Fibroblast of lung (primary cell): Measurements from ENCODE around the gene PGAM4. TPM values are rescaled to one million over a fixed set of nuclear protein-coding genes. Genes with fewer than 3 reads are reported as not detected.
"Not testable (repeated sequence)": the region's sequence is repeated elsewhere in the genome, so short reads cannot be mapped to it uniquely, and the experiment has no call there.

ENCODE experiments used
- DNase-seq, 2 donors: peaks; one replicate each; pipeline versions ENCODE4 v3.0.0 to v3.0.0-alpha.2; 2010; ENCODE audit warnings: low read depth in 2 of 2
- H2AFZ ChIP-seq: 2 replicates; pipeline ENCODE4 v1.5.1; 2012; ENCODE audit warnings: low read length, control low read depth, inconsistent platforms
- H3K27ac ChIP-seq: 2 replicates; pipeline ENCODE4 v1.5.1; 2011; ENCODE audit warnings: low read length, control low read depth; ENCODE audit not compliant: insufficient read depth
- H3K27me3 ChIP-seq: 2 replicates; pipeline ENCODE4 v1.5.1; 2011; ENCODE audit warnings: mild to moderate bottlenecking, low read length; ENCODE audit not compliant: control insufficient read depth, insufficient read depth
- H3K36me3 ChIP-seq: 2 replicates; pipeline ENCODE4 v1.5.1; 2011; ENCODE audit warnings: low read length; ENCODE audit not compliant: control insufficient read depth, insufficient read depth
- H3K4me1 ChIP-seq: 2 replicates; pipeline ENCODE4 v1.5.1; 2011; ENCODE audit warnings: low read length; ENCODE audit not compliant: control insufficient read depth, insufficient read depth; ENCODE audit errors: extremely low read depth
- H3K4me2 ChIP-seq: 2 replicates; pipeline ENCODE4 v1.5.1; 2011; ENCODE audit warnings: low read length, control low read depth; ENCODE audit not compliant: insufficient read depth; ENCODE audit errors: extremely low read depth
- H3K4me3 ChIP-seq, 4 experiments: fragments of 200-600 bp in 1 of 4; sonication (generic) in 1 of 4; replicated peaks in 1 of 4; 2 replicates each; pipeline ENCODE4 v1.5.1; 2011 to 2016; ENCODE audit warnings: low read length in 4 of 4, low read depth in 3 of 4, mild to moderate bottlenecking in 3 of 4, control low read depth in 2 of 4, inconsistent platforms in 1 of 4, mixed read lengths in 1 of 4; ENCODE audit not compliant: insufficient read depth in 1 of 4; ENCODE audit errors: control extremely low read depth in 1 of 4
- H3K79me2 ChIP-seq: 2 replicates; pipeline ENCODE4 v1.5.1; 2012; ENCODE audit warnings: mild to moderate bottlenecking, low read length, inconsistent platforms; ENCODE audit not compliant: control insufficient read depth, insufficient read depth
- H3K9ac ChIP-seq: 2 replicates; pipeline ENCODE4 v1.5.1; 2011; ENCODE audit warnings: mild to moderate bottlenecking, low read length, control low read depth; ENCODE audit not compliant: insufficient read depth
- H3K9me3 ChIP-seq: 2 replicates; pipeline ENCODE4 v1.5.1; 2012; ENCODE audit warnings: low read depth, low read length; ENCODE audit not compliant: control insufficient read depth, insufficient read depth
- H4K20me1 ChIP-seq: 2 replicates; pipeline ENCODE4 v1.5.1; 2011; ENCODE audit warnings: low read length; ENCODE audit not compliant: control insufficient read depth, insufficient read depth; ENCODE audit errors: extremely low read depth
- CTCF ChIP-seq, 2 donors: IDR thresholded peaks in 1 of 2; conservative IDR thresholded peaks in 1 of 2; 1 replicate in 1 of 2; 2 replicates in 1 of 2; pipeline ENCODE4 v1.5.1; 2011 to 2012; ENCODE audit warnings: low read length in 2 of 2, control low read depth in 1 of 2, inconsistent platforms in 1 of 2, low read depth in 1 of 2, mild to moderate bottlenecking in 1 of 2
- EZH2 ChIP-seq: IDR thresholded peaks from 2 replicates; pipeline ENCODE4 v1.5.1; 2012; ENCODE audit warnings: low read length, control low read depth, mild to moderate bottlenecking; ENCODE audit errors: missing control alignments
- polyA plus RNA-seq, 2 donors: library from polyadenylated mRNA; depleted of rRNA in 1 of 2; stranded (reverse) in 1 of 2; unstranded in 1 of 2; fragments of >200 nt; gene quantifications; 2 replicates each; pipeline ENCODE4 v1.2.1, GENCODE V29; 2011 to 2012; ENCODE audit warnings: missing spikeins in 1 of 2
- total RNA-seq: library from RNA; depleted of rRNA; stranded (reverse); fragments of >200 nt; gene quantifications from 2 replicates; pipeline ENCODE4 v1.2.1, GENCODE V29; 2014

Gene PGAM4
- total and polyA plus RNA-seq, 2 donors (not counting 1 experiment from before 2014, with no cell fraction given): 0.39 TPM; not detected in 1

GRCh38 chrX:77924320-77924859 lies 45.0 kb downstream of the PGAM4 start:
- Histone ChIP-seq H3K27me3 (no peaks in the 10 kb centered on the region), H3K9ac (no peak overlapping the region), H4K20me1 (no peaks in the 10 kb centered on the region), H3K79me2 (no peaks in the 10 kb centered on the region), H3K4me3 (no peak overlapping the region), H2AFZ (no peak overlapping the region), H3K27ac (no peak overlapping the region), H3K9me3 (no peaks in the 10 kb centered on the region), H3K4me2 (peak overlapping the region; percentile 13), H3K36me3 (no peaks in the 10 kb centered on the region), H3K4me1 (no peaks in the 10 kb centered on the region)
- DNase-seq: peak in 1 of 2 donors; percentile 34
- TF ChIP-seq CTCF (conservative IDR thresholded peaks at IDR 0.05 in 1 of 2, IDR thresholded peaks at IDR 0.05 in 1 of 2; ENCODE audit: low read depth in 1 of 2, low read length in 2 of 2): no peak
- no peak for TF ChIP-seq EZH2

GRCh38 chrX:77922787-77923186 lies 46.7 kb downstream of the PGAM4 start:
- H3K27ac ChIP-seq: no peak overlapping the region

GRCh38 chrX:77919370-77919769 lies 50.1 kb downstream of the PGAM4 start:
- not testable (repeated sequence) for H3K27me3 ChIP-seq, H3K4me2 ChIP-seq, H3K9me3 ChIP-seq, H4K20me1 ChIP-seq, H3K9ac ChIP-seq, DNase-seq, H3K36me3 ChIP-seq, H3K27ac ChIP-seq, H2AFZ ChIP-seq, H3K4me3 ChIP-seq, H3K79me2 ChIP-seq, H3K4me1 ChIP-seq

More at GRCh38 chrX:77922787-77923186, 46.7 kb downstream of the PGAM4 start:
- no peak overlapping the region for H3K9ac ChIP-seq
- no peak overlapping the region for H2AFZ ChIP-seq
- no peak for TF ChIP-seq CTCF (conservative IDR thresholded peaks at IDR 0.05 in 1 of 2, IDR thresholded peaks at IDR 0.05 in 1 of 2; ENCODE audit: low read depth in 1 of 2, low read length in 2 of 2)
- no peak for TF ChIP-seq EZH2
- H3K27me3 ChIP-seq: no peaks in the 10 kb centered on the region
- no peaks in the 10 kb centered on the region for H3K36me3 ChIP-seq
- H3K4me2 ChIP-seq: no peak overlapping the region
- no peak for DNase-seq
- H3K4me3 ChIP-seq: no peak overlapping the region
- H3K79me2 ChIP-seq: no peaks in the 10 kb centered on the region
- H3K9me3 ChIP-seq: no peaks in the 10 kb centered on the region
- no peaks in the 10 kb centered on the region for H4K20me1 ChIP-seq
- H3K4me1 ChIP-seq: no peaks in the 10 kb centered on the region
